GM12878 (cell line): ENCODE results near the gene TOMM20. TPM values are rescaled to one million over a fixed set of nuclear protein-coding genes. Genes with fewer than 3 reads are reported as not detected.

Experiments used
- ATAC-seq: fragments of 200-7000 bp; cut with Tn5 transposase; 3 replicates; pipeline ENCODE4 v1.9.1; 2020; ENCODE audit warnings: mild to moderate bottlenecking, moderate library complexity
- BruUV-seq: library from RNA; stranded (reverse); fragments of 400-500 nt; replicated peaks from 2 replicates; lab custom pipeline; 2021; lab: Mats Ljungman, UMichigan
- CTCF ChIA-PET: fragments of 300-600 bp; sonication (Branson Sonifier 250); formaldehyde crosslinking; extraction: SDS; loops from one replicate; lab custom pipeline; 2021; ENCODE audit warnings: inconsistent platforms; lab: Yijun Ruan, JAX
- POLR2A ChIA-PET: fragments of 350-600 bp; formaldehyde crosslinking; extraction: SDS; loops from one replicate; lab custom pipeline; 2021; ENCODE audit warnings: inconsistent platforms; lab: Charles Lee
- RAD21 ChIA-PET: fragments of 300-600 bp; sonication (Branson Sonifier 250); formaldehyde crosslinking; loops from one replicate; lab custom pipeline; 2023; ENCODE audit warnings: antibody characterized with exemption; ENCODE audit not compliant: unreplicated experiment; lab: Charles Lee
- SMC1A ChIA-PET: fragments of 300-600 bp; sonication (Branson Sonifier 250); formaldehyde crosslinking; loops from one replicate; lab custom pipeline; 2023; ENCODE audit not compliant: unreplicated experiment, uncharacterized antibody; lab: Charles Lee
- DNase-seq: peaks from one replicate; pipeline ENCODE4 v3.0.0-alpha.2; 2011; ENCODE audit warnings: low read depth, low spot score
- FAIRE-seq: peaks from 3 replicates; lab custom pipeline; 2011; peaks lifted over from hg19 to GRCh38; lab: Jason Lieb, UNC
- H2AFZ ChIP-seq: 2 replicates; pipeline ENCODE4 v1.6.0; 2011; ENCODE audit warnings: low read depth, low read length, control low read depth; ENCODE audit not compliant: control insufficient read depth
- H3K27ac ChIP-seq: 2 replicates; pipeline ENCODE4 v1.5.1; 2011; ENCODE audit warnings: control low read depth; ENCODE audit not compliant: control insufficient read depth, insufficient read depth
- H3K27me3 ChIP-seq, 2 experiments: replicated peaks in 1 of 2; 2 replicates each; pipeline versions ENCODE4 v1.6.0 to v1.6.1; 2011; ENCODE audit warnings: low read length in 1 of 2; ENCODE audit not compliant: control insufficient read depth in 2 of 2, insufficient read depth in 2 of 2
- H3K36me3 ChIP-seq, 2 experiments: 2 replicates each; pipeline ENCODE4 v1.5.1; 2011; ENCODE audit warnings: low read length in 1 of 2; ENCODE audit not compliant: control insufficient read depth in 2 of 2, insufficient read depth in 2 of 2
- H3K4me1 ChIP-seq: 2 replicates; pipeline ENCODE4 v1.6.1; 2011; ENCODE audit warnings: mild to moderate bottlenecking, low read length, moderate library complexity, mixed read lengths; ENCODE audit not compliant: control insufficient read depth, insufficient read depth
- H3K4me2 ChIP-seq: 2 replicates; pipeline ENCODE4 v1.6.0; 2011; ENCODE audit warnings: control low read depth; ENCODE audit not compliant: control insufficient read depth, insufficient read depth
- H3K4me3 ChIP-seq: fragments of 200-600 bp; sonication (generic); 2 replicates; pipeline ENCODE4 v1.5.1; 2016
- H3K79me2 ChIP-seq: 2 replicates; pipeline ENCODE4 v1.6.0; 2011; ENCODE audit warnings: low read length; ENCODE audit not compliant: control insufficient read depth, insufficient read depth
- H3K9ac ChIP-seq: 2 replicates; pipeline ENCODE4 v1.8.0; 2011; ENCODE audit warnings: low read length, control low read depth, mixed read lengths; ENCODE audit not compliant: control insufficient read depth, insufficient read depth
- H3K9me3 ChIP-seq: replicated peaks from 3 replicates; pipeline ENCODE4 v1.5.1; 2011; ENCODE audit warnings: mild to moderate bottlenecking, low read length; ENCODE audit not compliant: control insufficient read depth, insufficient read depth
- H4K20me1 ChIP-seq: 2 replicates; pipeline ENCODE4 v1.6.0; 2011; ENCODE audit not compliant: control insufficient read depth, insufficient read depth
- CEBPZ ChIP-seq: fragments of 150-350 bp; IDR thresholded peaks from 2 replicates; pipeline ENCODE4 v1.6.1; 2016; ENCODE audit warnings: low read depth, low read length
- JUNB ChIP-seq: IDR thresholded peaks from 2 replicates; pipeline ENCODE4 v1.6.1; 2016; ENCODE audit warnings: antibody characterized with exemption, mild to moderate bottlenecking
- KAT2A ChIP-seq: conservative IDR thresholded peaks from 2 replicates; pipeline ENCODE4 v1.6.1; 2011; ENCODE audit warnings: low read depth, low read length; ENCODE audit not compliant: control insufficient read depth
- NFYA ChIP-seq: IDR thresholded peaks from 2 replicates; pipeline ENCODE4 v1.6.1; 2011; ENCODE audit warnings: low read depth, mild to moderate bottlenecking, low read length, improper control_type of control experiment, borderline replicate concordance
- NRF1 ChIP-seq: conservative IDR thresholded peaks from 2 replicates; pipeline ENCODE4 v1.6.1; 2011; ENCODE audit warnings: mild to moderate bottlenecking, low read depth, low read length, improper control_type of control experiment
- RBBP5 ChIP-seq: fragments of 200-600 bp; sonication (generic); conservative IDR thresholded peaks from 2 replicates; pipeline ENCODE4 v1.6.1; 2016
- RELB ChIP-seq: fragments of 450-650 bp; IDR thresholded peaks from 2 replicates; pipeline ENCODE4 v1.6.1; 2017; ENCODE audit warnings: low read depth, mild to moderate bottlenecking, moderate library complexity
- STAT1 ChIP-seq: fragments of 450-650 bp; conservative IDR thresholded peaks from 2 replicates; pipeline ENCODE4 v1.6.1; 2014; ENCODE audit warnings: antibody characterized with exemption, mild to moderate bottlenecking
- STAT3 ChIP-seq: IDR thresholded peaks from 2 replicates; pipeline ENCODE4 v1.6.1; 2011; ENCODE audit warnings: low read depth, low read length, improper control_type of control experiment
- TCF7 ChIP-seq: IDR thresholded peaks from 2 replicates; pipeline ENCODE4 v1.6.1; 2014; ENCODE audit warnings: antibody characterized with exemption, borderline replicate concordance
- ZBTB4 ChIP-seq: fragments of 450-650 bp; formaldehyde crosslinking; IDR thresholded peaks from 2 replicates; pipeline ENCODE4 v1.4.0; 2022; ENCODE audit warnings: mild to moderate bottlenecking, moderate library complexity
- WGBS: methylation state at CpG from one replicate; pipeline ENCODE4 v1.1.6; 2016; ENCODE audit warnings: low lambda C conversion rate; ENCODE audit not compliant: insufficient replicate concordance, insufficient coverage; ENCODE audit errors: missing lambda C conversion rate; 5-methylcytosine and 5-hydroxymethylcytosine counted together
- in situ Hi-C: fragments of 300-500 bp; cut with MboI; formaldehyde crosslinking; loops from 9 replicates; pipeline ENCODE4 v1.14.3; 2018; ENCODE audit warnings: mixed read lengths
- intact Hi-C: fragments of 100-400 bp; cut with micrococcal nuclease; formaldehyde crosslinking; loops from one replicate; pipeline ENCODE4 v1.14.2; 2022; ENCODE audit not compliant: unreplicated experiment
- polyA plus RNA-seq, 11 experiments: library from polyadenylated mRNA; depleted of rRNA in 4 of 11; unstranded in 6 of 11; stranded (reverse) in 5 of 11; fragments of >200 nt; fragmentation: Nextera tagmentation in 4 of 11; fragmentation: Illumina TruSeq in 1 of 11; extraction: Ambion mirVana in 4 of 11; extraction: Trizol in 1 of 11; gene quantifications; 1 replicate in 1 of 11; 2 replicates in 10 of 11; pipeline versions ENCODE4 v1.2.1 to v1.2.3, GENCODE V29; 2011 to 2016; ENCODE audit warnings: inconsistent platforms in 2 of 11, missing spikeins in 2 of 11, low read depth in 1 of 11
- total RNA-seq, 4 experiments: library from RNA; depleted of rRNA in 3 of 4; stranded (reverse); fragments of >200 nt in 3 of 4; fragmentation: Illumina TruSeq in 1 of 4; extraction: Trizol in 1 of 4; gene quantifications; 2 replicates each; pipeline versions ENCODE4 v1.2.1 to v1.2.3, GENCODE V29; 2013 to 2021

Gene TOMM20
- total and polyA plus RNA-seq, 10 of the 15 experiments (the other 5 are each of a cell fraction or from before 2014, with no cell fraction given): 39.8 to 138 (median 70.1) TPM

- TF ChIP-seq ZBTB4 (CRISPR knock-in tag): no peak
- no peak for TF ChIP-seq STAT3
- TF ChIP-seq, all 136 proteins: peak for 70
Observed at GRCh38 chr1:235075048-235075776, 53.4 kb downstream of the TOMM20 start (continued).

- in situ Hi-C loops: loop anchor here (5.0 to 25.0 kb wide), 2 partner anchors 52 to 962 kb away; no protein-coding TSS in a partner anchor
- peaks cover 63% of the 10 kb centered on the region for H3K4me1 ChIP-seq
- peak overlapping the region; percentile 84 for H3K9ac ChIP-seq
- WGBS: 0% methylated on average over 14 of the region's 14 CpGs
- intact Hi-C loops: loop anchor here (1.0 to 2.0 kb wide), 10 partner anchors 26 to 302 kb away; no protein-coding TSS in a partner anchor
- H3K4me3 ChIP-seq: peak overlapping the region; percentile 37; the same call in 1 of the 2 replicates
- SMC1A ChIA-PET: interaction anchor here (0.7 to 11.3 kb wide), 18 partner anchors 9 to 574 kb away, joined by 3 to 174 read pairs (median 4); no protein-coding TSS in a partner anchor
- DNase-seq: no peak
- POLR2A ChIA-PET: interaction anchor here (0.6 to 4.2 kb wide), 15 partner anchors 12 to 349 kb away, joined by 3 to 17 read pairs (median 5); no protein-coding TSS in a partner anchor
- CTCF ChIA-PET: interaction anchor here (0.8 to 2.1 kb wide), 6 partner anchors 9 to 96 kb away, joined by 3 to 9 read pairs (median 5); no protein-coding TSS in a partner anchor
- FAIRE-seq: no peak
- ATAC-seq: peak; percentile 54
- BruUV-seq: TSS peak; percentile 65
- H3K79me2 ChIP-seq: peaks cover 11% of the 10 kb centered on the region
- no peaks in the 10 kb centered on the region for H3K36me3 ChIP-seq
- H3K27ac ChIP-seq: peak overlapping the region; percentile 99
- RAD21 ChIA-PET: interaction anchor here (0.7 to 7.9 kb wide), 18 partner anchors 23 to 477 kb away, joined by 3 to 85 read pairs (median 6); no protein-coding TSS in a partner anchor
- no peaks in the 10 kb centered on the region for H4K20me1 ChIP-seq
- H2AFZ ChIP-seq: peak overlapping the region; percentile 22; the same call in 1 of the 2 replicates
- no peaks in the 10 kb centered on the region for H3K27me3 ChIP-seq
- H3K9me3 ChIP-seq: no peaks in the 10 kb centered on the region
- peak overlapping the region; percentile 80 for H3K4me2 ChIP-seq
- TF ChIP-seq TCF7 (no peak), JUNB (peak; percentile 46; the same call in 1 of the 2 replicates), RBBP5 (peak; percentile 89; the same call in 1 of the 2 replicates), NFYA (no peak), KAT2A (no peak), CEBPZ (no peak), STAT1 (no peak; the same call in 1 of the 2 replicates), RELB (no peak), NRF1 (no peak)
Observed at GRCh38 chr1:235074523-235075047, 54.1 kb downstream of the TOMM20 start.
